ENCODE data around the gene DHRS7B. TPM values are rescaled to one million over a fixed set of nuclear protein-coding genes. Genes with fewer than 3 reads are reported as not detected.
"Not testable (repeated sequence)": the region's sequence is repeated elsewhere in the genome, so short reads cannot be mapped to it uniquely, and the experiment has no call there.

The DHRS7B gene
- polyA plus RNA-seq, 1 donor from 2014 or later: 35.8 TPM

DNA sequence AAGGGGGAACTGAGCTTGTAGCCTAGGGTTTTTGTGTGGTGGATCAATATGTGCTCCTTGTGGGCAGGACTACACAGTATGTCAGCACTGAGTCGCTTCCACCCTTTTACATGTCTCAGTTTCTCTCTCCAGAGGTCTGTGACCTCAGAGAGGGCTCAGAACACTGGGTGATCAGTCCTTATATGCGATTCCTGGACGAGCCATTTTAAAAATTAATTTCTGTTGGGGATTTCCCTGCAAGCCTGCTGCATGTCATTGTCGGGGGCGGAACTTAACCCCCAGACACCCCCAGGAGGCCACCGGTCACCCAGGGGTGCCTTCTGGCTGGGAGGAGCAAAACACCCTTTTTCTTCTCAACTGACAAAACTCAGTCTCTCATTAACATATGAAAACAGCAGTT is 14.1 kb downstream of the DHRS7B start:
- Histone ChIP-seq H4K20me1 (ENCODE audit: insufficient read depth) (no peaks in the 10 kb centered on the region), H3K36me3 (ENCODE audit: insufficient read depth, low read length) (no peaks in the 10 kb centered on the region), H3K9me2 (ENCODE audit: insufficient read depth, low read length) (no peaks in the 10 kb centered on the region), H3K79me2 (replicated peaks; ENCODE audit: insufficient read depth, low read length) (no peaks in the 10 kb centered on the region), H3K27ac (ENCODE audit: low read length) (no peak overlapping the region), H3K9me3 (ENCODE audit: low read length) (no peaks in the 10 kb centered on the region), H3K4me2 (ENCODE audit: low read length) (no peak overlapping the region), H3F3A (ENCODE audit: insufficient read depth, low read length, poor library complexity, severe bottlenecking) (no peaks in the 10 kb centered on the region), H3K27me3 (ENCODE audit: insufficient read depth, low read depth, low read length) (no peaks in the 10 kb centered on the region), H3K4me3 (ENCODE audit: low read length) (no peak overlapping the region), H2AFZ (ENCODE audit: low read depth, low read length) (no peak overlapping the region), H3K9ac (ENCODE audit: low read length) (no peak overlapping the region)
- TF ChIP-seq RAD21 (conservative IDR thresholded peaks at IDR 0.05): no peak
- TF ChIP-seq, protein P1, sequence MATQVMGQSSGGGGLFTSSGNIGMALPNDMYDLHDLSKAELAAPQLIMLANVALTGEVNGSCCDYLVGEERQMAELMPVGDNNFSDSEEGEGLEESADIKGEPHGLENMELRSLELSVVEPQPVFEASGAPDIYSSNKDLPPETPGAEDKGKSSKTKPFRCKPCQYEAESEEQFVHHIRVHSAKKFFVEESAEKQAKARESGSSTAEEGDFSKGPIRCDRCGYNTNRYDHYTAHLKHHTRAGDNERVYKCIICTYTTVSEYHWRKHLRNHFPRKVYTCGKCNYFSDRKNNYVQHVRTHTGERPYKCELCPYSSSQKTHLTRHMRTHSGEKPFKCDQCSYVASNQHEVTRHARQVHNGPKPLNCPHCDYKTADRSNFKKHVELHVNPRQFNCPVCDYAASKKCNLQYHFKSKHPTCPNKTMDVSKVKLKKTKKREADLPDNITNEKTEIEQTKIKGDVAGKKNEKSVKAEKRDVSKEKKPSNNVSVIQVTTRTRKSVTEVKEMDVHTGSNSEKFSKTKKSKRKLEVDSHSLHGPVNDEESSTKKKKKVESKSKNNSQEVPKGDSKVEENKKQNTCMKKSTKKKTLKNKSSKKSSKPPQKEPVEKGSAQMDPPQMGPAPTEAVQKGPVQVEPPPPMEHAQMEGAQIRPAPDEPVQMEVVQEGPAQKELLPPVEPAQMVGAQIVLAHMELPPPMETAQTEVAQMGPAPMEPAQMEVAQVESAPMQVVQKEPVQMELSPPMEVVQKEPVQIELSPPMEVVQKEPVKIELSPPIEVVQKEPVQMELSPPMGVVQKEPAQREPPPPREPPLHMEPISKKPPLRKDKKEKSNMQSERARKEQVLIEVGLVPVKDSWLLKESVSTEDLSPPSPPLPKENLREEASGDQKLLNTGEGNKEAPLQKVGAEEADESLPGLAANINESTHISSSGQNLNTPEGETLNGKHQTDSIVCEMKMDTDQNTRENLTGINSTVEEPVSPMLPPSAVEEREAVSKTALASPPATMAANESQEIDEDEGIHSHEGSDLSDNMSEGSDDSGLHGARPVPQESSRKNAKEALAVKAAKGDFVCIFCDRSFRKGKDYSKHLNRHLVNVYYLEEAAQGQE (IDR thresholded peaks at IDR 0.05; ENCODE audit: borderline replicate concordance): no peak
- no peak for TF ChIP-seq SMC3 (conservative IDR thresholded peaks at IDR 0.05; ENCODE audit: poor library complexity)
- no peak for TF ChIP-seq EP300 (conservative IDR thresholded peaks at IDR 0.05; ENCODE audit: poor library complexity, severe bottlenecking)
- TF ChIP-seq, protein P2, sequence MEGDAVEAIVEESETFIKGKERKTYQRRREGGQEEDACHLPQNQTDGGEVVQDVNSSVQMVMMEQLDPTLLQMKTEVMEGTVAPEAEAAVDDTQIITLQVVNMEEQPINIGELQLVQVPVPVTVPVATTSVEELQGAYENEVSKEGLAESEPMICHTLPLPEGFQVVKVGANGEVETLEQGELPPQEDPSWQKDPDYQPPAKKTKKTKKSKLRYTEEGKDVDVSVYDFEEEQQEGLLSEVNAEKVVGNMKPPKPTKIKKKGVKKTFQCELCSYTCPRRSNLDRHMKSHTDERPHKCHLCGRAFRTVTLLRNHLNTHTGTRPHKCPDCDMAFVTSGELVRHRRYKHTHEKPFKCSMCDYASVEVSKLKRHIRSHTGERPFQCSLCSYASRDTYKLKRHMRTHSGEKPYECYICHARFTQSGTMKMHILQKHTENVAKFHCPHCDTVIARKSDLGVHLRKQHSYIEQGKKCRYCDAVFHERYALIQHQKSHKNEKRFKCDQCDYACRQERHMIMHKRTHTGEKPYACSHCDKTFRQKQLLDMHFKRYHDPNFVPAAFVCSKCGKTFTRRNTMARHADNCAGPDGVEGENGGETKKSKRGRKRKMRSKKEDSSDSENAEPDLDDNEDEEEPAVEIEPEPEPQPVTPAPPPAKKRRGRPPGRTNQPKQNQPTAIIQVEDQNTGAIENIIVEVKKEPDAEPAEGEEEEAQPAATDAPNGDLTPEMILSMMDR (IDR thresholded peaks at IDR 0.05; ENCODE audit: poor library complexity, severe bottlenecking): no peak
- no peak for TF ChIP-seq MXI1 (conservative IDR thresholded peaks at IDR 0.05; ENCODE audit: poor library complexity, severe bottlenecking)
- TF ChIP-seq POLR2AphosphoS5 (IDR thresholded peaks at IDR 0.05): no peak
- no peak for TF ChIP-seq TAF1 (IDR thresholded peaks at IDR 0.05; ENCODE audit: low read depth)
- no peak for TF ChIP-seq EZH2 (IDR thresholded peaks at IDR 0.05; ENCODE audit: borderline replicate concordance, insufficient read depth, low read length, poor library complexity, severe bottlenecking)

DNA sequence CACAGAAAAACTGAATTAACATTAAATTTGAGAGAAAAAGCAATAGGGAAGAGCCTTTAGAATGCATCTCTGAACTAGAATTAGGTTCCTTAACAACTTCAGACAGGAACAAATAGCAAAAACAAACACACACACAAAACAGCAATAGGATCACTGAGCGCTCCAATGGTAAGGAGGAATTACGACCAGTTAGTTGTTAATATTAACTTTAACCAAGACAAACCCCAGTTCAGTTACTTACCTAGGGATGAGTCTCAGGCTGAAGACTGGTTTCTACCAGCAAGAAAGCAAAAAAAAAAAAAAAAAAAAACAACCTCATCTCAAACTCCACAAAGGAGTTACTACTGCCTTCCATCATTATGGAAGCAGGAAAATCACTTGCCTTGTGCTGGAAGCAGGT is 14.6 kb downstream of the DHRS7B start:
- no peak overlapping the region for H3K4me2 ChIP-seq (ENCODE audit: low read length)
- TF ChIP-seq POLR2AphosphoS5 (IDR thresholded peaks at IDR 0.05) (no peak), SMC3 (conservative IDR thresholded peaks at IDR 0.05; ENCODE audit: poor library complexity) (no peak), RAD21 (conservative IDR thresholded peaks at IDR 0.05) (no peak)
- TF ChIP-seq, protein P2 (IDR thresholded peaks at IDR 0.05; ENCODE audit: poor library complexity, severe bottlenecking): no peak
- H3K9ac ChIP-seq (ENCODE audit: low read length): no peak overlapping the region
- no peak overlapping the region for H2AFZ ChIP-seq (ENCODE audit: low read depth, low read length)
- H3K4me3 ChIP-seq (ENCODE audit: low read length): no peak overlapping the region
- no peaks in the 10 kb centered on the region for H3K9me2 ChIP-seq (ENCODE audit: insufficient read depth, low read length)
- H3K79me2 ChIP-seq (replicated peaks; ENCODE audit: insufficient read depth, low read length): no peaks in the 10 kb centered on the region
- no peaks in the 10 kb centered on the region for H3K27me3 ChIP-seq (ENCODE audit: insufficient read depth, low read depth, low read length)
- H4K20me1 ChIP-seq (ENCODE audit: insufficient read depth): no peaks in the 10 kb centered on the region
- H3K36me3 ChIP-seq (ENCODE audit: insufficient read depth, low read length): no peaks in the 10 kb centered on the region
- no peaks in the 10 kb centered on the region for H3F3A ChIP-seq (ENCODE audit: insufficient read depth, low read length, poor library complexity, severe bottlenecking)
- no peaks in the 10 kb centered on the region for H3K9me3 ChIP-seq (ENCODE audit: low read length)
- no peak overlapping the region for H3K27ac ChIP-seq (ENCODE audit: low read length)

DNA sequence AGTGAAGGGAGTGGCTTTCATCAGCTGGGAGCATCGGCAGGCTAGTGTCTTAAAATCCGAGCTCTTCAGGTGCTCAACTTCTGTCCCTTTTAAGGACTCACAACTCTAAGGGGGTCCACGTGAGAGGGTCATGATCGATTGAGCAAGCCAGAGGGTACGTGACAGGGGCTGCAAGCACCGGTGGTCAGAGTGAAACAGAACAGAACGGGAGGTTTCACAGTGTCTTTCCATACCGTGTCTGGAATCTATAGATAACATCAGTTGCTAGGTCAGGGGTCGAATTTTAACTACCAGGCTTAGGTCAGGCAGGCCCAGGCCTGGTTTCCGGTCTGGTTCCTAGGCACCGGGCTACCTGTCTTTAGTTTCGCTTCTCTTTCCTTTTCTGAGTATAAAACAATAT is 15.3 kb downstream of the DHRS7B start:
- not testable (repeated sequence) for H3K79me2 ChIP-seq (replicated peaks; ENCODE audit: insufficient read depth, low read length); H3K27me3 ChIP-seq (ENCODE audit: insufficient read depth, low read depth, low read length); H3K4me3 ChIP-seq (ENCODE audit: low read length); H3K9me2 ChIP-seq (ENCODE audit: insufficient read depth, low read length); H4K20me1 ChIP-seq (ENCODE audit: insufficient read depth); H3K4me2 ChIP-seq (ENCODE audit: low read length); H3F3A ChIP-seq (ENCODE audit: insufficient read depth, low read length, poor library complexity, severe bottlenecking); H3K9me3 ChIP-seq (ENCODE audit: low read length); H3K9ac ChIP-seq (ENCODE audit: low read length); H3K36me3 ChIP-seq (ENCODE audit: insufficient read depth, low read length); H2AFZ ChIP-seq (ENCODE audit: low read depth, low read length); H3K27ac ChIP-seq (ENCODE audit: low read length)
